Upper lobe of left lung (tissue), 4 donors: Measurements from ENCODE around the gene SORCS1.

Experiments
- CTCF ChIP-seq, 6 experiments: fragments of 450-650 bp in 4 of 6; fragments of 200-600 bp in 2 of 6; sonication (generic) in 2 of 6; IDR thresholded peaks; one replicate each; pipeline ENCODE4 v1.5.1; 2016 to 2019; ENCODE audit warnings: antibody characterized with exemption in 6 of 6
- POLR2A ChIP-seq, 4 donors: fragments of 450-650 bp; IDR thresholded peaks; one replicate each; pipeline ENCODE4 v1.5.1; 2016 to 2017; ENCODE audit warnings: antibody characterized with exemption in 4 of 4, mild to moderate bottlenecking in 2 of 4
- POLR2AphosphoS5 ChIP-seq, 2 donors: sonication (generic); formaldehyde crosslinking; IDR thresholded peaks; one replicate each; pipeline ENCODE4 v1.5.1; 2017; ENCODE audit warnings: antibody characterized with exemption in 2 of 2

DNA sequence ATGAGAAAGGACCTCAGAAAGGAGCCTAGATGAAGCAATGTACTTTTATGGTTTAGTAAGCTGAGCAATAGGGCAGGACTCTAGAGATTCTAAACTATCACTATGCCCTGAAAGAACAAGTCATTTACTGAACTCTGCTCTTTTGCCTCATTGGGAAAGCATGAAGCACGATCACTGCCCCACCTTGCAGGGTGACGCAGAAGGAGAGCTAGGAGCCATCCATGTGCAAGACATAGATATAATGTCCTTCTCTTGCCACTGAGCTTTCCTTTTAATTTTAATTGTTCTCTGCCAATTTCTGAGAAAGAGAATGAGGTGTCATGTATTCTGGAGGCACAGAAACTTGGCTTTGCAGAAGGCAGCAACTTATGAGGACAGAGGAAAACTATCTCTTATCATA is 108.3 kb downstream of the SORCS1 start:
- TF ChIP-seq CTCF (IDR thresholded peaks at IDR 0.05) (no peak), POLR2AphosphoS5 (IDR thresholded peaks at IDR 0.05) (no peak), POLR2A (IDR thresholded peaks at IDR 0.05) (no peak)
